GM19468 (cell line): Measurements from ENCODE around the gene GNPAT.
A peak's percentile ranks its signal among the peaks of the same experiment; 100 is the strongest.

ENCODE experiments used
- ATAC-seq: cut with Tn5 transposase; IDR thresholded peaks from one replicate; pipeline ENCODE4 v1.9.1; 2021; ENCODE audit warnings: mild to moderate bottlenecking, moderate library complexity, moderate number of reproducible peaks; ENCODE audit not compliant: unreplicated experiment; ENCODE audit errors: extremely low read depth

Gene GNPAT

GRCh38 chr1:231240883-231241735 is at the start of gene GNPAT:
Gene GNPAT (plus strand): TSS chr1:231241212. CDS start chr1:231241379, 167 bp downstream.
- ATAC-seq: peak; percentile 97

- no peak for ATAC-seq
These were observed 48.3 kb upstream of the GNPAT start for GRCh38 chr1:231192620-231193163.

DNA sequence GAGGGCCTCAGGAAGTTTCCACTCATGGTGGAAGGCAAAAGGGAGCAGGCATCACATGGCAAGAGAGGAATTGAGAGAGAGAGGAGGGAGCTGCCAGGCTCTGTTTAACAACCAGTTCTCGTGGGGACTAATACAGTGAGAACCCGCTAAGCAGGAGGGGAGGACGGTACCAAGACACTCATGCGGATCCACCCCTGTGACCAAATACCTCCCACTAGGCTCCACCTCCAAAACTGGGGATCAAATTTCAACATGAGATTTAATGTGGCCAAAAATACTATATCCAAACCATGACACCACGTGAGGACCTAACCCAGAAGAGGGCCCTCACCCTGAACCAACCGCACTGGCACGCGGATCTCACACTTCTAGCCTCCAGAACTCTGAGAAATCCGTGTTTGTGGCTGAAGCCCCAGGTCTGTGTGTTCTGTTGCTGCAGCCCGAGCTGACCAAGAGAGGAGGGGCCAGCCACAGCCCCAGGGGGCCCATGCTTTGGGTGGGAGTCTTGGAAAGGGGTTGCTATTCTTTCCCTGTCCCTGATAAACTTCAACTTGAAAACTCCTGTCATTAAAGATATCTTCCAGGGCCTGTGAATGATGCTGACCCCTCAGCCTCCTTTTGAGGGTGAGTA is 47.2 kb upstream of the GNPAT start:
- no peak for ATAC-seq

DNA sequence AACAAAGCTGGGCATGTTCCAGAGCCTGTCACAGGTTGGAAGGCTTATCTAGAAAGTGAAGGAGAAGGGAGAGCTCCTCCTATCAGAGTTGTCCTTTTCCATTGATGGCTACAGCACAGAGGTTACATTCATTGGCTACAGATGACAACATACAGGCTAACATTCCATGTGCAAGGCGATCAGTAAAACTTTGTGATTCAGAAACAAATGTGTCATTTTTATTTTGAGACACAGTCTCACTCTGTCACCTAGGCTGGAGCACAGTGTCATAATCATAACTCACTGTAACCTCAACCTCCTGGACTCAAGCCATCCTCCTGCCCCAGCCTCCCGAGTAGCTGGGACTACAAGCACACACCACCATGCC is 46.6 kb upstream of the GNPAT start:
- no peak for ATAC-seq

DNA sequence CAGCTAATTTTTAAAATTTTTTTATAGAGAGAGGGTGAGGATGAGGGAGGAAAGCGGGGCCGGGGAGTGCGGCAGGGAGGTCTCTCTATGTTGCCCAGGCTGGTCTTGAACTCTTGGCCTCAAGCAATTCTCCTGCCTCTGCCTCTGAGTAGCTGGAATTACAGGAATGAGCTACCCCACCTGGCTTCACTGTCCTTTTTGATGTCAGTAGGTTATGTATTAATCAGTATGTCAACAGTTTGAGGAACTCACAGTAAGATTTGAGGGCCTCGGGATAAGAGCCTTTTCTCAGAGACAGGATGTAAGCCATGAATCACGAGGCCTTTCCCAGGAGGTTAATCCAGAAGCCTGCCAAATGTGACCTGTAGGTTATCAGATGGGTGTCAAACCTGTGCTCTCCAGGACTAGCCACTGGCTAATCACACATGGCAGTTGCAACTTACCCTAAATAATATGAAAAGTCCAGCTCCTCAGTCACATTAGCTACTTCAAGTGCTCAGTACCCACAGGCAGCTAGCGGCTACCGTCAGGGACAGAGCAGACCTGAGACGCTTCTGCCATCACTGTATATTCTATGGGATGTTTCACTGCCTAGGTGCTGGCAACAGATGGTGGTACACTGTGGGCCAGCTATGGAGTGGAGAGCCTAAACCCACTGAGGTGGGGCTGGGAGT is 46.0 kb upstream of the GNPAT start:
- ATAC-seq: no peak

DNA sequence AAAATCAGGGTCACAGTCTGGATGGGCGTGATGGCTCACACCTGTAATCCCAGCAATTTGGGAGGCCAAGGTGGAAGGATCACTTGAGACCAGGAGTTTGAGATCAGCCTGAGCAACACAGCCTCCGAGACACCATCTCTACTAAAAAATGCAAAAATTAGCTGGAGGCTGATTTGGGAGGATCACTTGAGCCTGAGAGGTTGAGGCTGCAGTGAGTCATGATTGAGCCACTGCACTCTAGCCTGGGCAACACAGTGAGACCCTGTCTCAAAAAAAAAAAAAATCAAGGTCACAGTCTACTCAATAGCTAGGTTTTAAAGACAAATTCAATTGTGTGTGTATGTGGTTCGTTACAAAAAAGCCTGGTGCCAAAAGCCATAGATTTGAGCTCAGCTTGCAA is 44.7 kb upstream of the GNPAT start:
- ATAC-seq: no peak

DNA sequence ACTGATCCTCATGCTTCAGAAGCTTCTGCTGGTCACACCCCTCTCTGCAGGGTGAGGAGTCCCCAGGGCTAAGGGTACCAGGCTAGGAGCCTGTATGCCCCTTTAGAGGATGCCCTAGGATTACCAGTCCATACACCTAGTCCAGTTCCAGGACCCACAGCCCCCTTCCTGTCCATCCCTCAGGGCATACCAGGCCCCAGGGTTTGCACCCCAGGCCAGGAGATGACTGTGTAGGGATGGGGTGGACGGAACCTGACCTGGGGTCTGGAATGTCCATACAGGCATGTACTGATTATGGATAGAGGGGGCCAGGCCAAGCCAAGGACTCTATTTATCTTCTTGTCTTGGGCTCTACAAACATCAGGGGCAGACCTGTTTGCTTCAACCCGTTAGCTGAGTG is 44.3 kb upstream of the GNPAT start:
- no peak for ATAC-seq

DNA sequence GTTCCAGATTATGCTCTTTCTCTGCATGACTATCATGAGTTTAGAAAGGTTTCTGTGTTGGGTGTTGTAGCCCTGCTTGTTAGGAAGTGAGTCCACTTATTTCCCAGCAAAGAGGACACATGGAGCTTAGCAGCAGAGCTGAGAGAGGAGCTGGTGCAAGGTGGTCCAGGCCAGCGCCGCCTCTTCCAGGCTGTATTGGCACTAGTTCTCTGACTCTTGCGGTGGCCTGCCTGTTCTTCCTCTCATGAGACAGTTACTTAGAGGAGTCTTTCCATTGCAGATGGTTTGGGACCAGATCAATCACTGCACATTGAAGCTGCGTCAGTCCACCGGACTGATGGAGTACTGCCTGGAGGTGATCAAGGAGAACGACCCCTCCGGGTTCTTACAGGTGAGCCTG is 41.1 kb upstream of the GNPAT start:
- no peak for ATAC-seq

GRCh38 chr1:231200388-231201031 is 40.5 kb upstream of the GNPAT start:
- ATAC-seq: no peak

DNA sequence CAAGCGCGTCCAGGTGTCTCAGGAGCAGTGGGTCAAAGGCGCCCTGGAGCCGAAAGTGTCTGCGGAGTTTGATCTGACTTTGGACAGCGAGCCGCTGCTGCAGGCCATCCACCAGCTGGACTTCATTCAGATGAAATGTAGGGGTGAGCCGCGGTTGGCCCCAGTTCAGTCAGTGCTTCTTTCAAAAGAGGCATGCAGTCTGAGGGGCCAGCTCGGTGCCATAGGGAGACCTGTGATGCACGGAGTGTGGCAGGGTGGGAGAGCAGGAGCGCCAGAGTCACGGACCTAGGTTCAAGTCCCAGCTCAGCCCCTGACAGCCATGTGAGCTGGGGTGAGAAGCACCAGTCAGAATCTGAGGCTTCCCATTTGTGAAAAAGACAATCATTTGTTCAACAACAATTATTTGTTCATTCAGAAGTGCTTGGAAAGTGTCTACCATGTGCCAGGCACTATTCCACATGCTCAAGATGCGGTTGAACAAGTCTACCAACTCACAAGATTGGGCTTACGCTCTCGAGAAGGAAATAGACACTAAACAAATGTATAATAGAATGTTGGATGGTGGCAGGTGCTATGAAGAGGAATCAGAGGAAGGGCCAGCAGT is 39.5 kb upstream of the GNPAT start:
- ATAC-seq: no peak

DNA sequence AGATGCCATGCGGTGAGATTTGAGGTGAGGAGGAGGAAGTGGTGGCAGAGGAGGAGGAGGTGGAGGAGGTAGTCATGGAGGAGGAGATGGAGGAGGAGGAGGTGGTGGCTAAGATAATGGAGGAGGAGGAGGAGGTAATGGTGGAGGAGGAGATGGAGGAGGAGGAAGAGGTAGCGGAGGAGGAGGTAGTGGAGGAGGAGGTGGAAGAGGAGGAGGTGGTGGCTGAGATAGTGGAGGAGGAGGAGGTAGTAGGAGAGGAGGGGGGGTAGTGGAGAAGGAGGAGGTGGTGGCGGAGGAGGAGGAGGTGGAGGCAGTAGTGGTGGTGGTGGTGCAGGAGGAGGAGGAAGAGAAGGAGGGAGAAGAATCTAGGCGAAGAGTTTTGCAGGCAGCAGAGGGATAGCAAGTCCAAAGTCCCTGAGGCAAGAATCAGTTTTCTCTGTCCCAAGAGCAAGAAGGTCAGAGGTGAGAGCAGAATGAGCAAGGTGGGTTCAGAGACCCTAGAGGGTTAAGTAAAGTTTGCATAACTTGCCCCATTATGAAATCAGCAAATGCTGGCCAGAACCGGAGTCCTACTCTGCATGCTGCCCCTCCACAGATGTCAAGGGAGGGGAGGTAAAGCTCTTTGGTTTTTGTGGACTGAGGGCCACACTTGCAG is 38.9 kb upstream of the GNPAT start:
- ATAC-seq: no peak

DNA sequence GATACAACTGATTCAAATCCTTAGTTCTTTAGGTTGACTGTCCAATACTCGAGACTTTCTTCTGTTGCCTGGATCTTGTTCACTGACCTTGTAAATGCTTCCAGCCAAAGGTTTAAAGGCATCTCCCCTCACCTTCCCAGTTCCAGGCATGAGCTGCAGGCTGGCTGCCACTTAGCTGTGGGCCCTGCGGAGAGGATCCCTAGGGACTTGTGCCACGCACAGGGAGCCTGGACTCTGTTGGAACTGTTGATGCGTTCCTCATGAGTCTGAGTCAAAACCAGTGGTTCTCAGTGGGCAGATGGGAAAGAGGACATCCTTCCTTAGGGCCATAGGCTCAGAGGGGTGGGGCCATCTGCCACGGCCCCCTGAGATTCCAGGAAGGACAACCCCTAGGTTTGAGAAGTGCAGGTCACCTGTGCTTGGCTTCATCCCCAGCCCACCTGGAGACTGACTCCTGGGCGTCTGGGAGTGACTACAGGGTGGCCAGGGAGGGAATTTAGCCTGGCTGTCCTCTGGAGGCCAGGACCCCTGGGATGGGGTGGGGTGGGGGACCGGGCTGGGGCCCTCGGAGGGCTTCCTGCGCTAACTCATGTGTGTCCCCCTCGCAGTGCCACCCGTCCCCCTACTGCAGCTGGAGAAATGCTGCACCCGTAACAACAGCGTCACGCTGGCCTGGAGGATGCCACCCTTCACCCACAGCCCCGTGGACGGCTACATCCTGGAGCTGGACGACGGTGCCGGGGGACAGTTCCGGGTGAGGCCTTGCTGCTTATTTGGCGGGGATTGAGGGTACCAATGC is 37.6 kb upstream of the GNPAT start:
- no peak for ATAC-seq

DNA sequence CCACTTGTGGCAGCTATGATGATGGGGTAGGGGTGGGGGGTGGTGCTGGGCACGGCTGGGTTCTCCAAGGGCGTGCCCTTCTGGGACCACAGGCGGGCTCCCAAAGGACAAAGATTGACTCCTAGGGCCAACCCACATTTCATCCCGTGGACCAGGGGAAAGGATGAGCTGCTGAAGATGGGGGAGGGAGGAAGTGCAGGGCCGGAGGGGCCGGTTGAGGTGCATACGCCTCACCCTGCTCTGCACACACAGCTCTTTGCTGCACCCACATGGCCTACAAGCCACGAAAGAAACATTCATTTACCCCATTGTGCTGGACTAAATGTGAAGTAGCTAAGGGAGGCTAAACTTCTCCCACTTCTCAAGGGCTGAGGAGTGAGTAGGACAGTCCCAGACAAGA is 34.2 kb upstream of the GNPAT start:
- no peak for ATAC-seq

DNA sequence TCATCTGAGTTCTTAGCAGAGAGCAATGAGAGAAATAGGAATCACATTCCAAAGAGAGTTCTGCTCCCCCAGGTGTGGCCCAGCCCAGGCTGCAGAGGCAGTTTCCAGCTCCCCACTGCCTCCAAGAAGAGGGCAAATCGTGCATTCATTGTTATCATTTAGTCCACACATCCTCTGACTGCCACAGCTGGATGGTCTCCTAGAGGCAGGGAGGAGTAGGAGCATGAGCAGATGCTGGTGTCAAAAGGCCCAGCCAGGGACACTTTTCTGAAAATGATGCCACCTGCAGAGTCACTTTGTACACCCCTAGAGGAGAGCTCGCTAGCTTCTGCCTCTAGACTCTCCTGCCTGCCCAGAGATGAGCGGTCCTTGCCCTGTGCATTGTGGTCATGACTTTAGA is 33.6 kb upstream of the GNPAT start:
- no peak for ATAC-seq

DNA sequence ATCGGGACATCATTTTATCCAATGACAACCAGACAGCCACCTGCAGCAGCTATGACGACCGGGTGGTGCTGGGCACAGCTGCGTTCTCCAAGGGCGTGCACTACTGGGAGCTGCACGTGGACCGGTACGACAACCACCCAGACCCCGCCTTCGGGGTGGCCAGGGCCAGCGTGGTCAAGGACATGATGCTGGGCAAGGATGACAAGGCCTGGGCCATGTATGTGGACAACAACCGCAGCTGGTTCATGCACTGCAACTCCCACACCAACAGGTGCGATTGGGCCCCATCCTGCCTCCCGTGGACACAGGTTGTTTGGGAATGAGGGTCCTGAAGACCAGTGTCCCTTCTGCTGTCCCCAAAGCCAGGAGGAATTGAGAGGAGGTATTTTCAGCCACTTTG is 32.0 kb upstream of the GNPAT start:
- no peak for ATAC-seq

GRCh38 chr1:231209531-231209930 is 31.5 kb upstream of the GNPAT start:
- no peak for ATAC-seq

GRCh38 chr1:231210126-231210525 is 30.9 kb upstream of the GNPAT start:
- no peak for ATAC-seq

- peak; percentile 79 for ATAC-seq
These were observed 29.8 kb upstream of the GNPAT start for GRCh38 chr1:231211005-231211857.
